GM19395 (cell line): ENCODE data around the gene CHID1.

ENCODE experiments used
- ATAC-seq: cut with Tn5 transposase; IDR thresholded peaks from one replicate; pipeline ENCODE4 v1.9.1; 2021; ENCODE audit warnings: mild to moderate bottlenecking, moderate library complexity; ENCODE audit not compliant: unreplicated experiment

CHID1 gene

GRCh38 chr11:865462-866430 lies 44.9 kb downstream of the CHID1 start:
- no peak for ATAC-seq

GRCh38 chr11:864898-865297 lies 45.7 kb downstream of the CHID1 start:
- no peak for ATAC-seq

- ATAC-seq: no peak
Observed at GRCh38 chr11:863910-864827, 46.4 kb downstream of the CHID1 start.

- ATAC-seq: no peak
Observed at GRCh38 chr11:863023-863909, 47.3 kb downstream of the CHID1 start.

GRCh38 chr11:862696-863022 lies 48.0 kb downstream of the CHID1 start:
- no peak for ATAC-seq

- no peak for ATAC-seq
Observed at GRCh38 chr11:862081-862661, 48.4 kb downstream of the CHID1 start.

GRCh38 chr11:861105-861479 lies 49.5 kb downstream of the CHID1 start:
- no peak for ATAC-seq

GRCh38 chr11:860234-861104 lies 50.1 kb downstream of the CHID1 start:
- no peak for ATAC-seq

- no peak for ATAC-seq
Observed at GRCh38 chr11:859394-860131, 51.0 kb downstream of the CHID1 start.

- ATAC-seq: no peak
Observed at GRCh38 chr11:858762-859339, 51.8 kb downstream of the CHID1 start.

- ATAC-seq: no peak
Observed at GRCh38 chr11:858053-858761, 52.4 kb downstream of the CHID1 start.

- no peak for ATAC-seq
Observed at GRCh38 chr11:856397-856796, 54.2 kb downstream of the CHID1 start.

- ATAC-seq: no peak
Observed at GRCh38 chr11:855796-856195, 54.8 kb downstream of the CHID1 start.

GRCh38 chr11:855330-855674 lies 55.3 kb downstream of the CHID1 start:
- no peak for ATAC-seq

- ATAC-seq: no peak
Observed at GRCh38 chr11:854601-855329, 55.8 kb downstream of the CHID1 start.

- ATAC-seq: no peak
Observed at GRCh38 chr11:853682-854448, 56.7 kb downstream of the CHID1 start.

GRCh38 chr11:852762-853161 lies 57.8 kb downstream of the CHID1 start:
- ATAC-seq: no peak
